A549 (cell line): ENCODE results near the gene VPS51. TPM values are rescaled to one million over a fixed set of nuclear protein-coding genes. Genes with fewer than 3 reads are reported as not detected.

Experiments
- ATAC-seq, 2 experiments: fragments of 200-7000 bp in 1 of 2; fragments of >200 bp in 1 of 2; cut with Nextera tagmentation in 1 of 2; cut with Tn5 transposase in 1 of 2; 3 replicates each; pipeline versions ENCODE4 v1.8.0 to v1.9.1; 2018 to 2020; ENCODE audit warnings: mild to moderate bottlenecking in 1 of 2, moderate library complexity in 1 of 2
- CTCF ChIA-PET: fragments of 300-600 bp; sonication (Branson Sonifier 250); formaldehyde crosslinking; extraction: SDS; loops from one replicate; lab custom pipeline; 2021; ENCODE audit warnings: antibody characterized with exemption, inconsistent platforms; lab: Yijun Ruan, JAX
- POLR2A ChIA-PET: fragments of 350-600 bp; formaldehyde crosslinking; extraction: SDS; loops from one replicate; lab custom pipeline; 2021; ENCODE audit warnings: antibody characterized with exemption, inconsistent platforms; lab: Yijun Ruan, JAX
- DNase-seq, 2 experiments: peaks; one replicate each; pipeline versions ENCODE4 v3.0.0 to v3.0.0-alpha.2; 2011 to 2016; ENCODE audit warnings: low read depth in 1 of 2, low spot score in 1 of 2
- FAIRE-seq: peaks from 2 replicates; lab custom pipeline; 2011; peaks lifted over from hg19 to GRCh38; lab: Jason Lieb, UNC
- H3K27ac ChIP-seq, 2 experiments: fragments of >200 bp; sonication (Bioruptor Twin); formaldehyde crosslinking; 3 replicates each; pipeline ENCODE4 v1.5.1; 2016 to 2017
- H3K4me1 ChIP-seq: fragments of >200 bp; sonication (Bioruptor Twin); formaldehyde crosslinking; 3 replicates; pipeline ENCODE4 v1.6.1; 2016
- H3K4me2 ChIP-seq: fragments of >200 bp; sonication (Bioruptor Twin); formaldehyde crosslinking; 3 replicates; pipeline ENCODE4 v1.6.1; 2016
- H3K4me3 ChIP-seq: fragments of >200 bp; sonication (Bioruptor Twin); formaldehyde crosslinking; 3 replicates; pipeline ENCODE4 v1.5.1; 2016
- H3K9me3 ChIP-seq: fragments of >200 bp; sonication (Bioruptor Twin); formaldehyde crosslinking; 3 replicates; pipeline ENCODE4 v1.6.1; 2016
- CBX2 ChIP-seq: fragments of 200-600 bp; sonication (generic); IDR thresholded peaks from 2 replicates; pipeline ENCODE4 v1.6.1; 2016; ENCODE audit warnings: low read depth, mild to moderate bottlenecking, borderline replicate concordance
- CBX8 ChIP-seq: fragments of 200-600 bp; sonication (generic); IDR thresholded peaks from 2 replicates; pipeline ENCODE4 v1.6.1; 2016
- CHD4 ChIP-seq: fragments of 200-600 bp; sonication (generic); IDR thresholded peaks from 2 replicates; pipeline ENCODE4 v1.6.1; 2016; ENCODE audit warnings: antibody characterized with exemption, mild to moderate bottlenecking, borderline replicate concordance
- EHF ChIP-seq: fragments of 250-450 bp; sonication (Bioruptor Pico); IDR thresholded peaks from 2 replicates; pipeline ENCODE4 v1.5.0; 2020; ENCODE audit warnings: mild to moderate bottlenecking
- EHMT2 ChIP-seq: fragments of 200-600 bp; sonication (generic); IDR thresholded peaks from 2 replicates; pipeline ENCODE4 v1.6.1; 2016; ENCODE audit warnings: antibody characterized with exemption, low read depth, mild to moderate bottlenecking, moderate library complexity
- EP300 ChIP-seq, 2 experiments: fragments of >200 bp; sonication (Bioruptor Twin); formaldehyde crosslinking; IDR thresholded peaks; 2 replicates in 1 of 2; 3 replicates in 1 of 2; pipeline ENCODE4 v1.6.1; 2016 to 2017
- FOSB ChIP-seq: fragments of 250-450 bp; sonication (Bioruptor Pico); IDR thresholded peaks from 2 replicates; pipeline ENCODE4 v1.5.0; 2020; ENCODE audit warnings: mild to moderate bottlenecking, moderate library complexity
- GATA3 ChIP-seq: IDR thresholded peaks from 2 replicates; pipeline ENCODE4 v1.6.1; 2012; ENCODE audit warnings: borderline replicate concordance
- HOXA7 ChIP-seq: fragments of 250-450 bp; sonication (Bioruptor Pico); IDR thresholded peaks from 2 replicates; pipeline ENCODE4 v1.5.0; 2020; ENCODE audit warnings: mild to moderate bottlenecking, moderate library complexity
- HOXB5 ChIP-seq: fragments of 250-450 bp; sonication (Bioruptor Pico); IDR thresholded peaks from 2 replicates; pipeline ENCODE4 v1.5.0; 2020; ENCODE audit warnings: mild to moderate bottlenecking, moderate library complexity
- JUN ChIP-seq, 2 experiments: fragments of >200 bp; sonication (Bioruptor Twin); formaldehyde crosslinking; IDR thresholded peaks; 2 replicates in 1 of 2; 3 replicates in 1 of 2; pipeline ENCODE4 v1.6.1; 2016 to 2017
- JUNB ChIP-seq: fragments of >200 bp; sonication (Bioruptor Twin); formaldehyde crosslinking; IDR thresholded peaks from 2 replicates; pipeline ENCODE4 v1.6.1; 2016
- MYC ChIP-seq: IDR thresholded peaks from 2 replicates; pipeline ENCODE4 v1.6.1; 2012; ENCODE audit warnings: mild to moderate bottlenecking, inconsistent platforms, low read length, improper control_type of control experiment, borderline replicate concordance
- NPAS2 ChIP-seq: fragments of 250-450 bp; sonication (Bioruptor Pico); IDR thresholded peaks from 2 replicates; pipeline ENCODE4 v1.8.0; 2022; ENCODE audit warnings: mild to moderate bottlenecking, moderate library complexity, borderline replicate concordance
- PHF8 ChIP-seq: fragments of 200-600 bp; sonication (generic); IDR thresholded peaks from 2 replicates; pipeline ENCODE4 v1.6.1; 2016; ENCODE audit warnings: low read depth, mild to moderate bottlenecking, antibody characterized with exemption, moderate library complexity, borderline replicate concordance
- RARB ChIP-seq: fragments of 250-450 bp; sonication (Bioruptor Pico); IDR thresholded peaks from 2 replicates; pipeline ENCODE4 v1.8.0; 2021; ENCODE audit warnings: mild to moderate bottlenecking, moderate library complexity
- SMC3 ChIP-seq: fragments of >200 bp; sonication (Bioruptor Twin); formaldehyde crosslinking; IDR thresholded peaks from 3 replicates; pipeline ENCODE4 v1.6.1; 2018; ENCODE audit warnings: inconsistent platforms
- SREBF2 ChIP-seq: fragments of 450-650 bp; IDR thresholded peaks from 2 replicates; pipeline ENCODE4 v1.6.1; 2014; ENCODE audit warnings: mild to moderate bottlenecking, moderate library complexity
- ZC3H11A ChIP-seq: fragments of 450-650 bp; IDR thresholded peaks from 2 replicates; pipeline ENCODE4 v1.6.1; 2014; ENCODE audit warnings: antibody characterized with exemption, mild to moderate bottlenecking
- ZFP36 ChIP-seq: fragments of 450-650 bp; IDR thresholded peaks from 2 replicates; pipeline ENCODE4 v1.6.1; 2014; ENCODE audit warnings: borderline replicate concordance; ENCODE audit not compliant: partially characterized antibody
- ZSCAN20 ChIP-seq: fragments of 250-450 bp; sonication (Bioruptor Pico); IDR thresholded peaks from 2 replicates; pipeline ENCODE4 v1.8.0; 2022; ENCODE audit warnings: mild to moderate bottlenecking, moderate library complexity
- WGBS: methylation state at CpG from one replicate; pipeline ENCODE4 v1.1.6; 2017; ENCODE audit errors: missing lambda C conversion rate; 5-methylcytosine and 5-hydroxymethylcytosine counted together
- polyA minus RNA-seq: library from RNA; depleted of rRNA, polyadenylated mRNA; stranded (reverse); fragments of >200 nt; gene quantifications from 2 replicates; pipeline ENCODE4 v1.2.3, GENCODE V29; 2011; rRNA and poly(A)+ RNA removed
- polyA plus RNA-seq, 4 experiments: library from polyadenylated mRNA; depleted of rRNA in 3 of 4; stranded (reverse); fragments of >200 nt; fragmentation: RNase III in 1 of 4; extraction: RNeasy Plus Mini Kit Qiagen cat#74134 plus additional on column Dnase treatment in 1 of 4; gene quantifications; 2 replicates in 3 of 4; 3 replicates in 1 of 4; pipeline ENCODE4 v1.2.3, GENCODE V29; 2011 to 2017
- TF ChIP-seq, protein P1 (sequence below): IDR thresholded peaks from 2 replicates; pipeline ENCODE4 v1.6.1; 2012; ENCODE audit warnings: low read depth, borderline replicate concordance
- TF ChIP-seq, protein P2 (sequence below): fragments of >200 bp; sonication (Bioruptor Twin); formaldehyde crosslinking; IDR thresholded peaks from 2 replicates; pipeline ENCODE4 v1.6.1; 2016
- TF ChIP-seq, protein P3 (sequence below): IDR thresholded peaks from 2 replicates; pipeline ENCODE4 v1.6.1; 2012
- TF ChIP-seq, protein P4 (sequence below): fragments of 450-650 bp; IDR thresholded peaks from 2 replicates; pipeline ENCODE4 v1.6.1; 2014; ENCODE audit warnings: antibody characterized with exemption
- TF ChIP-seq, protein P5 (sequence below): fragments of 200-600 bp; sonication (generic); IDR thresholded peaks from 2 replicates; pipeline ENCODE4 v1.6.1; 2016; ENCODE audit warnings: antibody characterized with exemption, mild to moderate bottlenecking, moderate library complexity
- TF ChIP-seq, protein P6 (sequence below): fragments of 250-450 bp; sonication (Bioruptor Pico); IDR thresholded peaks from 2 replicates; pipeline ENCODE4 v1.5.0; 2021; ENCODE audit warnings: mild to moderate bottlenecking, moderate library complexity, borderline replicate concordance
- TF ChIP-seq, protein P7 (sequence below): fragments of >200 bp; sonication (Bioruptor Twin); formaldehyde crosslinking; IDR thresholded peaks from 3 replicates; pipeline ENCODE4 v1.6.1; 2016

The VPS51 gene
- polyA plus RNA-seq (2011; rRNA removed) (37.2 and 44.7 TPM in 2 replicates), polyA plus RNA-seq (2017; fragmentation: RNase III; extraction: RNeasy Plus Mini Kit Qiagen cat#74134 plus additional on column Dnase treatment) (46.7 to 51.7 TPM (median 51.0 TPM) in 3 replicates), polyA minus RNA-seq (118 and 162 TPM in 2 replicates)
- polyA plus RNA-seq (2012; cell fraction: cytosol; rRNA removed) = 64.6 and 84.0 TPM in 2 replicates
- polyA plus RNA-seq (2012; cell fraction: nucleus; rRNA removed) = 183 and 198 TPM in 2 replicates

DNA sequence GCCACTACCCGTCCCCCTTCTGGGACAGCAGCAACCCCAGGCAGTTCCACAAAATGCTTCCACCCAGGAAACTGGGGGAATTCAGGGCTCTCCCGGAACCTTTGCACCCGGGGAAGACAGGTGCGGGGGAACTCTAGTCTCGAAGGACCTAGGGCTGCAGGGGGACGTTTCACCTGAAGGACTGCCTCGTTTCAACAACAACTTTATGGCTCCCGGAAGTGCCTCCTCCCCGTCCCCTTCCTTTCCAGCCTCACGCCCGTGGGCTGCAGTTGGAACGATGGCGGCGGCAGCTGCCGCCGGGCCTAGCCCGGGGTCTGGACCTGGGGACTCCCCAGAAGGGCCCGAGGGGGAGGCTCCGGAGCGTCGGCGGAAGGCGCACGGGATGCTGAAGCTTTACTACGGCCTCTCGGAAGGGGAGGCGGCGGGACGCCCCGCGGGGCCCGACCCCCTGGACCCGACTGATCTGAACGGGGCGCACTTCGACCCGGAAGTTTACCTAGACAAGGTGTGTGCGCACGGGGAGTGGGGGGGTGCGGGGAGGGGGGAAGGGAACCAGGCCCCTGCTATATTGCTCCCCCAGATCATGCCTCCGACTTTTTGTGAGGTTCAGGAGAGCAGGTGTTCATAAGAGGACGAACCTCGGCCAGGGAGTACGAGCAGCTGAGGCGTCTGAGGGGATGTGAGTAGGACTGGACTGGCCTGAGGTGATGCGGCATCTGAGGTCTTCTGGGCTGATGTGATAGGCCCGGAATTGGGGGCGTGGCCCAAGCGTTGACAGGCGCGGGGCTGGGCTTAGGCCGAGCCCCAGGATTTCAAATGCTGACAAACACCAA, at the start of gene VPS51:
VPS51 (plus strand) TSS at position 241 of the 833 bp plus-strand sequence; CDS start at position 278, 37 bp downstream.
- peak; percentile 94 to 95 for DNase-seq
- CTCF ChIA-PET = interaction anchor here (1.0 to 9.2 kb wide), 6 partner anchors 9 to 82 kb away, joined by 3 to 153 read pairs (median 6); partner anchors contain the start of genes ARL2 and TM7SF2
- Histone ChIP-seq H3K27ac (peak within 1 kb of the TSS; percentile 95 to 96), H3K9me3 (no peaks in the 10 kb centered on the region), H3K4me2 (peak within 1 kb of the TSS; percentile 98), H3K4me3 (peak within 1 kb of the TSS; percentile 95), H3K4me1 (peaks cover 8% of the 10 kb centered on the region; the same call in 1 of the 3 replicates)
- POLR2A ChIA-PET = interaction anchor here (0.6 to 3.0 kb wide), 4 partner anchors 15 to 252 kb away, joined by 3 to 8 read pairs (median 3); partner anchors contain the start of genes CDC42BPG and TM7SF2
- peak; percentile 96 to 99 for ATAC-seq
- no peak for FAIRE-seq
- 3% methylated on average over 22 of the region's 52 CpGs for WGBS
- TF ChIP-seq JUNB (no peak), GATA3 (peak; percentile 59; the same call in 1 of the 2 replicates), HOXA7 (CRISPR knock-in tag) (0 out of 2 replicates have a peak, but pooled peaks have one; percentile 29), PHF8 (peak; percentile 97), MYC (peak; percentile 69; the same call in 1 of the 2 replicates), SREBF2 (no peak), ZC3H11A (peak; percentile 42), ZFP36 (no peak), ZSCAN20 (CRISPR knock-in tag) (no peak), EHMT2 (no peak), HOXB5 (CRISPR knock-in tag) (peak; percentile 71; the same call in 1 of the 2 replicates), SMC3 (no peak), CBX8 (no peak), FOSB (CRISPR knock-in tag) (no peak), CBX2 (no peak), JUN (IDR thresholded peaks at IDR 0.05) (peak; percentile 84 to 95; a peak in 4 of 5 replicates), EHF (CRISPR knock-in tag) (peak; percentile 40; the same call in 1 of the 2 replicates), CHD4 (no peak), RARB (CRISPR knock-in tag) (0 out of 2 replicates have a peak, but pooled peaks have one; percentile 56), NPAS2 (CRISPR knock-in tag) (no peak), EP300 (IDR thresholded peaks at IDR 0.05) (no peak; a peak in 1 of 5 replicates)
- TF ChIP-seq, protein P1, sequence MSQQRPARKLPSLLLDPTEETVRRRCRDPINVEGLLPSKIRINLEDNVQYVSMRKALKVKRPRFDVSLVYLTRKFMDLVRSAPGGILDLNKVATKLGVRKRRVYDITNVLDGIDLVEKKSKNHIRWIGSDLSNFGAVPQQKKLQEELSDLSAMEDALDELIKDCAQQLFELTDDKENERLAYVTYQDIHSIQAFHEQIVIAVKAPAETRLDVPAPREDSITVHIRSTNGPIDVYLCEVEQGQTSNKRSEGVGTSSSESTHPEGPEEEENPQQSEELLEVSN = peak; percentile 56; the same call in 1 of the 2 replicates
- TF ChIP-seq, protein P2, sequence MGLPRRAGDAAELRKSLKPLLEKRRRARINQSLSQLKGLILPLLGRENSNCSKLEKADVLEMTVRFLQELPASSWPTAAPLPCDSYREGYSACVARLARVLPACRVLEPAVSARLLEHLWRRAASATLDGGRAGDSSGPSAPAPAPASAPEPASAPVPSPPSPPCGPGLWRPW = no peak
- TF ChIP-seq, protein P3, sequence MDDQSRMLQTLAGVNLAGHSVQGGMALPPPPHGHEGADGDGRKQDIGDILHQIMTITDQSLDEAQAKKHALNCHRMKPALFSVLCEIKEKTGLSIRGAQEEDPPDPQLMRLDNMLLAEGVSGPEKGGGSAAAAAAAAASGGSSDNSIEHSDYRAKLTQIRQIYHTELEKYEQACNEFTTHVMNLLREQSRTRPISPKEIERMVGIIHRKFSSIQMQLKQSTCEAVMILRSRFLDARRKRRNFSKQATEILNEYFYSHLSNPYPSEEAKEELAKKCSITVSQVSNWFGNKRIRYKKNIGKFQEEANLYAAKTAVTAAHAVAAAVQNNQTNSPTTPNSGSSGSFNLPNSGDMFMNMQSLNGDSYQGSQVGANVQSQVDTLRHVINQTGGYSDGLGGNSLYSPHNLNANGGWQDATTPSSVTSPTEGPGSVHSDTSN = peak; percentile 66; the same call in 1 of the 2 replicates
- TF ChIP-seq, protein P4, sequence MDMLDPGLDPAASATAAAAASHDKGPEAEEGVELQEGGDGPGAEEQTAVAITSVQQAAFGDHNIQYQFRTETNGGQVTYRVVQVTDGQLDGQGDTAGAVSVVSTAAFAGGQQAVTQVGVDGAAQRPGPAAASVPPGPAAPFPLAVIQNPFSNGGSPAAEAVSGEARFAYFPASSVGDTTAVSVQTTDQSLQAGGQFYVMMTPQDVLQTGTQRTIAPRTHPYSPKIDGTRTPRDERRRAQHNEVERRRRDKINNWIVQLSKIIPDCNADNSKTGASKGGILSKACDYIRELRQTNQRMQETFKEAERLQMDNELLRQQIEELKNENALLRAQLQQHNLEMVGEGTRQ = no peak
- TF ChIP-seq, protein P5, sequence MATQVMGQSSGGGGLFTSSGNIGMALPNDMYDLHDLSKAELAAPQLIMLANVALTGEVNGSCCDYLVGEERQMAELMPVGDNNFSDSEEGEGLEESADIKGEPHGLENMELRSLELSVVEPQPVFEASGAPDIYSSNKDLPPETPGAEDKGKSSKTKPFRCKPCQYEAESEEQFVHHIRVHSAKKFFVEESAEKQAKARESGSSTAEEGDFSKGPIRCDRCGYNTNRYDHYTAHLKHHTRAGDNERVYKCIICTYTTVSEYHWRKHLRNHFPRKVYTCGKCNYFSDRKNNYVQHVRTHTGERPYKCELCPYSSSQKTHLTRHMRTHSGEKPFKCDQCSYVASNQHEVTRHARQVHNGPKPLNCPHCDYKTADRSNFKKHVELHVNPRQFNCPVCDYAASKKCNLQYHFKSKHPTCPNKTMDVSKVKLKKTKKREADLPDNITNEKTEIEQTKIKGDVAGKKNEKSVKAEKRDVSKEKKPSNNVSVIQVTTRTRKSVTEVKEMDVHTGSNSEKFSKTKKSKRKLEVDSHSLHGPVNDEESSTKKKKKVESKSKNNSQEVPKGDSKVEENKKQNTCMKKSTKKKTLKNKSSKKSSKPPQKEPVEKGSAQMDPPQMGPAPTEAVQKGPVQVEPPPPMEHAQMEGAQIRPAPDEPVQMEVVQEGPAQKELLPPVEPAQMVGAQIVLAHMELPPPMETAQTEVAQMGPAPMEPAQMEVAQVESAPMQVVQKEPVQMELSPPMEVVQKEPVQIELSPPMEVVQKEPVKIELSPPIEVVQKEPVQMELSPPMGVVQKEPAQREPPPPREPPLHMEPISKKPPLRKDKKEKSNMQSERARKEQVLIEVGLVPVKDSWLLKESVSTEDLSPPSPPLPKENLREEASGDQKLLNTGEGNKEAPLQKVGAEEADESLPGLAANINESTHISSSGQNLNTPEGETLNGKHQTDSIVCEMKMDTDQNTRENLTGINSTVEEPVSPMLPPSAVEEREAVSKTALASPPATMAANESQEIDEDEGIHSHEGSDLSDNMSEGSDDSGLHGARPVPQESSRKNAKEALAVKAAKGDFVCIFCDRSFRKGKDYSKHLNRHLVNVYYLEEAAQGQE = peak; percentile 46; the same call in 1 of the 2 replicates
- TF ChIP-seq, protein P6, sequence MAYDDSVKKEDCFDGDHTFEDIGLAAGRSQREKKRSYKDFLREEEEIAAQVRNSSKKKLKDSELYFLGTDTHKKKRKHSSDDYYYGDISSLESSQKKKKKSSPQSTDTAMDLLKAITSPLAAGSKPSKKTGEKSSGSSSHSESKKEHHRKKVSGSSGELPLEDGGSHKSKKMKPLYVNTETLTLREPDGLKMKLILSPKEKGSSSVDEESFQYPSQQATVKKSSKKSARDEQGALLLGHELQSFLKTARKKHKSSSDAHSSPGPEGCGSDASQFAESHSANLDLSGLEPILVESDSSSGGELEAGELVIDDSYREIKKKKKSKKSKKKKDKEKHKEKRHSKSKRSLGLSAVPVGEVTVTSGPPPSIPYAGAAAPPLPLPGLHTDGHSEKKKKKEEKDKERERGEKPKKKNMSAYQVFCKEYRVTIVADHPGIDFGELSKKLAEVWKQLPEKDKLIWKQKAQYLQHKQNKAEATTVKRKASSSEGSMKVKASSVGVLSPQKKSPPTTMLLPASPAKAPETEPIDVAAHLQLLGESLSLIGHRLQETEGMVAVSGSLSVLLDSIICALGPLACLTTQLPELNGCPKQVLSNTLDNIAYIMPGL (CRISPR knock-in tag) = peak; percentile 79
- TF ChIP-seq, protein P7, sequence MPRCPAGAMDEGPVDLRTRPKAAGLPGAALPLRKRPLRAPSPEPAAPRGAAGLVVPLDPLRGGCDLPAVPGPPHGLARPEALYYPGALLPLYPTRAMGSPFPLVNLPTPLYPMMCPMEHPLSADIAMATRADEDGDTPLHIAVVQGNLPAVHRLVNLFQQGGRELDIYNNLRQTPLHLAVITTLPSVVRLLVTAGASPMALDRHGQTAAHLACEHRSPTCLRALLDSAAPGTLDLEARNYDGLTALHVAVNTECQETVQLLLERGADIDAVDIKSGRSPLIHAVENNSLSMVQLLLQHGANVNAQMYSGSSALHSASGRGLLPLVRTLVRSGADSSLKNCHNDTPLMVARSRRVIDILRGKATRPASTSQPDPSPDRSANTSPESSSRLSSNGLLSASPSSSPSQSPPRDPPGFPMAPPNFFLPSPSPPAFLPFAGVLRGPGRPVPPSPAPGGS = peak; percentile 69; the same call in 2 of the 3 replicates
